ENCODE measurements around the gene NPRL2.
A peak's percentile ranks its signal among the peaks of the same experiment; 100 is the strongest.

Gene NPRL2

DNA sequence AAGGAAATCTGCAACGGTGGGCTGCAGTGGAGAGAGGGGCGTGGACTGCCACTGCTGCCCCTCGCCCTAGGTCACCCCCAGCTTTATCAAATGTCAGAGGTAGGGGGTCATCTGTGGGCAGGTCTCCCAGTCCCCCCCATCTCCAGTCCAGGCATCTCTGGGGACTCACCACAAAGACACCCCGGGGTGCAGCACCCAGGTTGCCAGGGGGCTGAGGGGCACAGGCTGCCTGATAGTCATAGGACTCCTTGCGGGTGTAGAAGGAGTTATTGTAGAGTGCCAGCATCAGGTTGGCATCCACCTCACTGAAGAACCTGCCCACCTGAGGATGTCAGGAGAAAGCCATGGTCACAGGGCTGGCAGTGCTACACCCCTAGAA, 15.3 kb upstream of the NPRL2 start:
- peak overlapping the region; percentile 73 for H3K9ac ChIP-seq (ENCODE audit: low read length)
- TF ChIP-seq, protein P1, sequence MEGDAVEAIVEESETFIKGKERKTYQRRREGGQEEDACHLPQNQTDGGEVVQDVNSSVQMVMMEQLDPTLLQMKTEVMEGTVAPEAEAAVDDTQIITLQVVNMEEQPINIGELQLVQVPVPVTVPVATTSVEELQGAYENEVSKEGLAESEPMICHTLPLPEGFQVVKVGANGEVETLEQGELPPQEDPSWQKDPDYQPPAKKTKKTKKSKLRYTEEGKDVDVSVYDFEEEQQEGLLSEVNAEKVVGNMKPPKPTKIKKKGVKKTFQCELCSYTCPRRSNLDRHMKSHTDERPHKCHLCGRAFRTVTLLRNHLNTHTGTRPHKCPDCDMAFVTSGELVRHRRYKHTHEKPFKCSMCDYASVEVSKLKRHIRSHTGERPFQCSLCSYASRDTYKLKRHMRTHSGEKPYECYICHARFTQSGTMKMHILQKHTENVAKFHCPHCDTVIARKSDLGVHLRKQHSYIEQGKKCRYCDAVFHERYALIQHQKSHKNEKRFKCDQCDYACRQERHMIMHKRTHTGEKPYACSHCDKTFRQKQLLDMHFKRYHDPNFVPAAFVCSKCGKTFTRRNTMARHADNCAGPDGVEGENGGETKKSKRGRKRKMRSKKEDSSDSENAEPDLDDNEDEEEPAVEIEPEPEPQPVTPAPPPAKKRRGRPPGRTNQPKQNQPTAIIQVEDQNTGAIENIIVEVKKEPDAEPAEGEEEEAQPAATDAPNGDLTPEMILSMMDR (IDR thresholded peaks at IDR 0.05; ENCODE audit: low read length), result no peak
- no peak for TF ChIP-seq EZH2phosphoT487 (IDR thresholded peaks at IDR 0.05; ENCODE audit: low read length)
- TF ChIP-seq EZH2 (optimal IDR thresholded peaks at IDR 0.05; ENCODE audit: low read depth, low read length), result no peak
- H3K79me2 ChIP-seq (ENCODE audit: low read length), result no peaks in the 10 kb centered on the region
- H3K27ac ChIP-seq (ENCODE audit: low read length), result no peak overlapping the region
- no peak for DNase-seq
- H4K20me1 ChIP-seq (ENCODE audit: insufficient read depth, low read length), result no peaks in the 10 kb centered on the region
- peak overlapping the region; percentile 77 for H3K4me3 ChIP-seq (ENCODE audit: low read length)
- H2AFZ ChIP-seq (ENCODE audit: low read length), result peak overlapping the region; percentile 95
- no peaks in the 10 kb centered on the region for H3K9me2 ChIP-seq (replicated peaks; ENCODE audit: insufficient read depth, low read length)
- no peaks in the 10 kb centered on the region for H3K36me3 ChIP-seq (replicated peaks; ENCODE audit: insufficient read depth, low read length)
- H3K9me3 ChIP-seq (replicated peaks; ENCODE audit: insufficient read depth, low read length), result no peaks in the 10 kb centered on the region
- H3K4me1 ChIP-seq (ENCODE audit: low read length), result no peaks in the 10 kb centered on the region
- peak overlapping the region; percentile 96 for H3K4me2 ChIP-seq (ENCODE audit: low read depth, low read length)
- H3F3A ChIP-seq (ENCODE audit: insufficient read depth, low read length), result no peaks in the 10 kb centered on the region
- H3K27me3 ChIP-seq (replicated peaks; ENCODE audit: insufficient read depth, low read length), result peaks cover 36% of the 10 kb centered on the region

- Histone ChIP-seq H3K9me2 (replicated peaks; ENCODE audit: insufficient read depth, low read length) (no peaks in the 10 kb centered on the region), H3K4me3 (ENCODE audit: low read length) (peak overlapping the region; percentile 77), H3K27ac (ENCODE audit: low read length) (peak overlapping the region; percentile 27; the same call in 1 of the 2 replicates), H4K20me1 (ENCODE audit: insufficient read depth, low read length) (no peaks in the 10 kb centered on the region), H3K4me2 (ENCODE audit: low read depth, low read length) (peak overlapping the region; percentile 96), H3F3A (ENCODE audit: insufficient read depth, low read length) (no peaks in the 10 kb centered on the region), H3K4me1 (ENCODE audit: low read length) (no peaks in the 10 kb centered on the region), H3K27me3 (replicated peaks; ENCODE audit: insufficient read depth, low read length) (peaks cover 30% of the 10 kb centered on the region), H2AFZ (ENCODE audit: low read length) (peak overlapping the region; percentile 95), H3K9me3 (replicated peaks; ENCODE audit: insufficient read depth, low read length) (no peaks in the 10 kb centered on the region), H3K9ac (ENCODE audit: low read length) (peak overlapping the region; percentile 73), H3K79me2 (ENCODE audit: low read length) (no peaks in the 10 kb centered on the region), H3K36me3 (replicated peaks; ENCODE audit: insufficient read depth, low read length) (no peaks in the 10 kb centered on the region)
- TF ChIP-seq EZH2 (optimal IDR thresholded peaks at IDR 0.05; ENCODE audit: low read depth, low read length), result no peak
- no peak for TF ChIP-seq EZH2phosphoT487 (IDR thresholded peaks at IDR 0.05; ENCODE audit: low read length)
- TF ChIP-seq, protein P1 (IDR thresholded peaks at IDR 0.05; ENCODE audit: low read length), result peak; percentile 37
- DNase-seq, result peak; percentile 94
Measured at GRCh38 chr3:50365080-50365841, 14.7 kb upstream of the NPRL2 start.

- Histone ChIP-seq H3K9me2 (replicated peaks; ENCODE audit: insufficient read depth, low read length) (no peaks in the 10 kb centered on the region), H3K9ac (ENCODE audit: low read length) (no peak overlapping the region), H3K79me2 (ENCODE audit: low read length) (no peaks in the 10 kb centered on the region), H3K4me3 (ENCODE audit: low read length) (peak overlapping the region; percentile 50), H3K4me2 (ENCODE audit: low read depth, low read length) (peak overlapping the region; percentile 63; the same call in 1 of the 2 replicates), H4K20me1 (ENCODE audit: insufficient read depth, low read length) (no peaks in the 10 kb centered on the region), H3K36me3 (replicated peaks; ENCODE audit: insufficient read depth, low read length) (no peaks in the 10 kb centered on the region), H3K9me3 (replicated peaks; ENCODE audit: insufficient read depth, low read length) (no peaks in the 10 kb centered on the region), H3K27me3 (replicated peaks; ENCODE audit: insufficient read depth, low read length) (peaks cover 25% of the 10 kb centered on the region), H3F3A (ENCODE audit: insufficient read depth, low read length) (no peaks in the 10 kb centered on the region), H3K27ac (ENCODE audit: low read length) (no peak overlapping the region), H3K4me1 (ENCODE audit: low read length) (peaks cover 5% of the 10 kb centered on the region), H2AFZ (ENCODE audit: low read length) (peak overlapping the region; percentile 56; the same call in 1 of the 2 replicates)
- TF ChIP-seq EZH2 (optimal IDR thresholded peaks at IDR 0.05; ENCODE audit: low read depth, low read length), result no peak
- TF ChIP-seq, protein P1 (IDR thresholded peaks at IDR 0.05; ENCODE audit: low read length), result no peak
- TF ChIP-seq EZH2phosphoT487 (IDR thresholded peaks at IDR 0.05; ENCODE audit: low read length), result no peak
- DNase-seq, result no peak
Measured at GRCh38 chr3:50364573-50365079, 14.1 kb upstream of the NPRL2 start.

Measured in MM.1S (cell line).